ENCODE data around the gene INSL3.
A peak's percentile ranks its signal among the peaks of the same experiment; 100 is the strongest.

Gene INSL3

GRCh38 chr19:17821190-17821589 lies at the start of gene INSL3:
INSL3 (minus strand) TSS chr19:17821519; CDS start chr19:17821506, 13 bp downstream.
- DNase-seq = no peak

- DNase-seq = no peak
Observed at GRCh38 chr19:17869114-17869608, 47.8 kb upstream of the INSL3 start.

GRCh38 chr19:17868669-17869068 lies 47.4 kb upstream of the INSL3 start:
- DNase-seq = no peak

GRCh38 chr19:17866964-17867486 lies 45.7 kb upstream of the INSL3 start:
- DNase-seq = no peak

GRCh38 chr19:17866312-17866963 lies 45.1 kb upstream of the INSL3 start:
- DNase-seq = no peak

- peak; percentile 31 for DNase-seq
Observed at GRCh38 chr19:17865364-17866311, 44.3 kb upstream of the INSL3 start.

GRCh38 chr19:17863520-17864182 lies 42.3 kb upstream of the INSL3 start:
- no peak for DNase-seq

GRCh38 chr19:17862711-17863519 lies 41.6 kb upstream of the INSL3 start:
- no peak for DNase-seq

- DNase-seq = no peak
Observed at GRCh38 chr19:17861542-17862402, 40.5 kb upstream of the INSL3 start.

- DNase-seq = no peak
Observed at GRCh38 chr19:17860993-17861360, 39.7 kb upstream of the INSL3 start.

- DNase-seq = peak; percentile 17
Observed at GRCh38 chr19:17860331-17860992, 39.1 kb upstream of the INSL3 start.

GRCh38 chr19:17859533-17860330 lies 38.4 kb upstream of the INSL3 start, which contains the start of gene RPL18A:
RPL18A (plus strand) TSS chr19:17859910; CDS start chr19:17859957, 47 bp downstream.
- peak; percentile 98 for DNase-seq

GRCh38 chr19:17855280-17856152 lies 34.2 kb upstream of the INSL3 start:
- peak; percentile 95 for DNase-seq

GRCh38 chr19:17854061-17854460 lies 32.7 kb upstream of the INSL3 start:
- no peak for DNase-seq

- DNase-seq = no peak
Observed at GRCh38 chr19:17848595-17849292, 27.4 kb upstream of the INSL3 start.

- peak; percentile 84 for DNase-seq
Observed at GRCh38 chr19:17847538-17848366, 26.4 kb upstream of the INSL3 start, which contains the start of gene JAK3. JAK3 (minus strand) TSS chr19:17847982; CDS start chr19:17844417, 3,565 bp downstream.

GRCh38 chr19:17846146-17846545 lies 24.8 kb upstream of the INSL3 start:
- peak; percentile 20 for DNase-seq

Measured in stimulated activated CD4-positive, alpha-beta T cell treated with anti-CD3 and anti-CD28 coated beads, Interleukin-12 subunit alpha, Interleukin-12 subunit beta, amount 100 ng/mL, for 4 hours (primary cell).